GM23338 (cell line): ENCODE results near the gene CEP89. TPM values are rescaled to one million over a fixed set of nuclear protein-coding genes. Genes with fewer than 3 reads are reported as not detected.

Source experiments
- ATAC-seq: fragments of 200-7000 bp; cut with Tn5 transposase; 3 replicates; pipeline ENCODE4 v1.9.1; 2020
- DNase-seq: peaks from one replicate; pipeline ENCODE4 v3.0.0-alpha.2; 2015; ENCODE audit warnings: low spot score
- H2AFZ ChIP-seq: fragments of 200-600 bp; sonication (generic); 2 replicates; pipeline ENCODE4 v1.8.0; 2016; ENCODE audit warnings: antibody characterized with exemption, mild to moderate bottlenecking, moderate library complexity
- H3F3A ChIP-seq: fragments of 200-600 bp; sonication (generic); replicated peaks from 2 replicates; pipeline ENCODE4 v1.8.0; 2017; ENCODE audit warnings: antibody characterized with exemption, mixed run types, low read depth
- H3K27ac ChIP-seq: fragments of 200-600 bp; sonication (generic); 2 replicates; pipeline ENCODE4 v1.6.1; 2016; ENCODE audit warnings: low read depth
- H3K27me3 ChIP-seq: fragments of 200-600 bp; sonication (generic); 2 replicates; pipeline ENCODE4 v1.8.0; 2016; ENCODE audit warnings: mild to moderate bottlenecking, mixed run types, moderate library complexity; ENCODE audit not compliant: insufficient read depth
- H3K36me3 ChIP-seq: fragments of 200-600 bp; sonication (generic); 2 replicates; pipeline ENCODE4 v1.8.0; 2016; ENCODE audit warnings: mild to moderate bottlenecking; ENCODE audit not compliant: insufficient read depth
- H3K4me1 ChIP-seq: fragments of 200-600 bp; sonication (generic); 2 replicates; pipeline ENCODE4 v1.8.0; 2016; ENCODE audit warnings: mild to moderate bottlenecking, moderate library complexity; ENCODE audit not compliant: insufficient read depth
- H3K4me2 ChIP-seq: fragments of 200-600 bp; sonication (generic); 2 replicates; pipeline ENCODE4 v1.7.1; 2017; ENCODE audit warnings: mixed run types
- H3K4me3 ChIP-seq: fragments of 200-600 bp; sonication (generic); 2 replicates; pipeline ENCODE4 v1.6.1; 2016; ENCODE audit warnings: mixed run types
- H3K79me2 ChIP-seq: fragments of 200-600 bp; sonication (generic); replicated peaks from 2 replicates; pipeline ENCODE4 v1.8.0; 2017; ENCODE audit warnings: mild to moderate bottlenecking; ENCODE audit not compliant: insufficient read depth
- H3K9me2 ChIP-seq: fragments of 200-600 bp; sonication (generic); 2 replicates; pipeline ENCODE4 v1.8.0; 2017; ENCODE audit not compliant: insufficient read depth
- H4K20me1 ChIP-seq: fragments of 200-600 bp; sonication (generic); replicated peaks from 2 replicates; pipeline ENCODE4 v1.8.0; 2017; ENCODE audit warnings: mild to moderate bottlenecking; ENCODE audit not compliant: insufficient read depth
- H3K27ac Mint-ChIP-seq: 2 replicates; pipeline ENCODE4 v1.8.0; 2020; ENCODE audit warnings: inconsistent platforms, mild to moderate bottlenecking, moderate library complexity, mixed read lengths
- H3K27me3 Mint-ChIP-seq: 3 replicates; pipeline ENCODE4 v1.8.0; 2022; ENCODE audit warnings: low read depth, mild to moderate bottlenecking, moderate library complexity, mixed read lengths, inconsistent platforms; ENCODE audit not compliant: insufficient read depth, poor library complexity
- H3K36me3 Mint-ChIP-seq: 3 replicates; pipeline ENCODE4 v1.8.0; 2021; ENCODE audit warnings: low read depth, mild to moderate bottlenecking, inconsistent platforms, moderate library complexity, mixed read lengths
- H3K4me1 Mint-ChIP-seq: 3 replicates; pipeline ENCODE4 v1.8.0; 2020; ENCODE audit warnings: mild to moderate bottlenecking, inconsistent platforms, mixed read lengths
- H3K4me3 Mint-ChIP-seq: 3 replicates; pipeline ENCODE4 v1.8.0; 2021; ENCODE audit warnings: moderate library complexity, mild to moderate bottlenecking, inconsistent platforms, mixed read lengths
- H3K9me3 Mint-ChIP-seq: 3 replicates; pipeline ENCODE4 v1.8.0; 2020; ENCODE audit warnings: moderate library complexity, mild to moderate bottlenecking, inconsistent platforms, mixed read lengths
- CREB1 ChIP-seq: fragments of 250-450 bp; sonication (Bioruptor Pico); IDR thresholded peaks from 2 replicates; pipeline ENCODE4 v1.5.0; 2020; ENCODE audit warnings: low read depth, mild to moderate bottlenecking, moderate library complexity
- EZH2 ChIP-seq: fragments of 200-600 bp; sonication (generic); IDR thresholded peaks from one replicate; pipeline ENCODE4 v1.8.0; 2017; ENCODE audit warnings: antibody characterized with exemption, mild to moderate bottlenecking, low read depth; ENCODE audit not compliant: unreplicated experiment
- EZH2phosphoT487 ChIP-seq: fragments of 200-600 bp; sonication (generic); IDR thresholded peaks from one replicate; pipeline ENCODE4 v1.8.1; 2018; ENCODE audit warnings: antibody characterized with exemption; ENCODE audit not compliant: unreplicated experiment
- JUNB ChIP-seq: IDR thresholded peaks from one replicate; pipeline ENCODE4 v1.6.1; 2016; ENCODE audit warnings: antibody characterized with exemption; ENCODE audit not compliant: unreplicated experiment
- NANOG ChIP-seq: IDR thresholded peaks from 2 replicates; pipeline ENCODE4 v1.6.1; 2016; ENCODE audit warnings: antibody characterized with exemption, borderline replicate concordance
- POLR2AphosphoS5 ChIP-seq: IDR thresholded peaks from 2 replicates; pipeline ENCODE4 v1.6.1; 2016; ENCODE audit warnings: antibody characterized with exemption, low read depth
- STAT1 ChIP-seq: IDR thresholded peaks from one replicate; pipeline ENCODE4 v1.6.1; 2016; ENCODE audit warnings: antibody characterized with exemption; ENCODE audit not compliant: unreplicated experiment
- ZNF114 ChIP-seq: fragments of 250-450 bp; sonication (Bioruptor Pico); IDR thresholded peaks from 2 replicates; pipeline ENCODE4 v1.5.0; 2020; ENCODE audit warnings: mild to moderate bottlenecking, moderate library complexity
- ZNF331 ChIP-seq: fragments of 250-450 bp; sonication (Bioruptor Pico); IDR thresholded peaks from 2 replicates; pipeline ENCODE4 v1.5.0; 2020; ENCODE audit warnings: low read depth, mild to moderate bottlenecking, moderate library complexity
- polyA plus RNA-seq: library from polyadenylated mRNA; unstranded; fragments of >200 nt; fragmentation: Nextera tagmentation; extraction: Ambion mirVana; gene quantifications from 2 replicates; pipeline ENCODE4 v1.2.1, GENCODE V29; 2016
- total RNA-seq: library from RNA; depleted of rRNA; stranded (reverse); fragments of >200 nt; shearing (Covaris generic); gene quantifications from 2 replicates; pipeline ENCODE4 v1.2.3, GENCODE V29; 2014
- TF ChIP-seq, protein P1 (sequence below): fragments of 250-450 bp; sonication (Bioruptor Pico); IDR thresholded peaks from 2 replicates; pipeline ENCODE4 v1.5.0; 2020; ENCODE audit warnings: mild to moderate bottlenecking, moderate library complexity
- TF ChIP-seq, protein P2 (sequence below), 2 experiments: fragments of 200-600 bp in 1 of 2; sonication (generic) in 1 of 2; conservative IDR thresholded peaks; 2 replicates each; pipeline versions ENCODE4 v1.5.1 to v1.6.1; 2016 to 2017; ENCODE audit warnings: antibody characterized with exemption in 2 of 2, low read depth in 2 of 2, mild to moderate bottlenecking in 2 of 2, moderate library complexity in 1 of 2
- TF ChIP-seq, protein P3 (sequence below): IDR thresholded peaks from 2 replicates; pipeline ENCODE4 v1.6.1; 2016; ENCODE audit warnings: antibody characterized with exemption
- TF ChIP-seq, protein P4 (sequence below): IDR thresholded peaks from one replicate; pipeline ENCODE4 v1.6.1; 2018; ENCODE audit warnings: antibody characterized with exemption; ENCODE audit not compliant: unreplicated experiment

The CEP89 gene
- total and polyA plus RNA-seq, 2 experiments from 2014 or later, result 13.4 to 17.5 TPM

DNA sequence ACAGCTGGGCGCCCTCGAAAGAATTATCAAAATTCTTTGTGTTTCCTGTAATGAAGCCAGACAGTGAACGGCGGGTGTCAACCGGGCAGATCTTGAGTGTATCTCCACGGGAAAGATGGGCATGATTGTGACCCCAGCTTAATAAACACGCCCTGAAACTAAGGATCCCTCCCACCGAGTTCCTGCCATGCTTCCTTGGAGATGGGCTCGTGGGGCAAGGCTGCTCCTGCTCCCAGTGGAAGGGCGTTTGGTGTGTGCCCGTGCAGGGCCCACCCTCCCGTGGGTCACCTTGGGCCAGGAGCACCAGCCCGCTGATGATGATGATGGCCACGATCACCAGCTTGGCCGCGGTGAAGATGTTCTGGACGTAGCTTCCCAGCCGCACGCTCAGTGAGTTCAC lies 109.6 kb downstream of the CEP89 start:
- Histone ChIP-seq H3K9me2 (no peaks in the 10 kb centered on the region), H4K20me1 (no peaks in the 10 kb centered on the region), H3K4me2 (no peak overlapping the region), H3K36me3 (no peaks in the 10 kb centered on the region), H3K27ac (no peak overlapping the region), H2AFZ (no peak overlapping the region), H3K4me3 (no peak overlapping the region), H3K27me3 (no peaks in the 10 kb centered on the region), H3K4me1 (no peaks in the 10 kb centered on the region), H3K79me2 (no peaks in the 10 kb centered on the region), H3F3A (no peaks in the 10 kb centered on the region)
- DNase-seq (no peak), ATAC-seq (no peak)
- no peak overlapping the region for H3K27ac Mint-ChIP-seq
- H3K36me3 Mint-ChIP-seq, result no peaks in the 10 kb centered on the region
- H3K9me3 Mint-ChIP-seq, result no peaks in the 10 kb centered on the region; the same call in 2 of the 3 replicates
- peaks cover 1% of the 10 kb centered on the region for H3K27me3 Mint-ChIP-seq
- H3K4me1 Mint-ChIP-seq, result no peaks in the 10 kb centered on the region
- TF ChIP-seq STAT1 (no peak), EZH2phosphoT487 (no peak), EZH2 (no peak), ZNF114 (CRISPR knock-in tag) (no peak), CREB1 (no peak), POLR2AphosphoS5 (no peak), JUNB (no peak), NANOG (no peak), ZNF331 (CRISPR knock-in tag) (no peak)
- TF ChIP-seq, protein P1, sequence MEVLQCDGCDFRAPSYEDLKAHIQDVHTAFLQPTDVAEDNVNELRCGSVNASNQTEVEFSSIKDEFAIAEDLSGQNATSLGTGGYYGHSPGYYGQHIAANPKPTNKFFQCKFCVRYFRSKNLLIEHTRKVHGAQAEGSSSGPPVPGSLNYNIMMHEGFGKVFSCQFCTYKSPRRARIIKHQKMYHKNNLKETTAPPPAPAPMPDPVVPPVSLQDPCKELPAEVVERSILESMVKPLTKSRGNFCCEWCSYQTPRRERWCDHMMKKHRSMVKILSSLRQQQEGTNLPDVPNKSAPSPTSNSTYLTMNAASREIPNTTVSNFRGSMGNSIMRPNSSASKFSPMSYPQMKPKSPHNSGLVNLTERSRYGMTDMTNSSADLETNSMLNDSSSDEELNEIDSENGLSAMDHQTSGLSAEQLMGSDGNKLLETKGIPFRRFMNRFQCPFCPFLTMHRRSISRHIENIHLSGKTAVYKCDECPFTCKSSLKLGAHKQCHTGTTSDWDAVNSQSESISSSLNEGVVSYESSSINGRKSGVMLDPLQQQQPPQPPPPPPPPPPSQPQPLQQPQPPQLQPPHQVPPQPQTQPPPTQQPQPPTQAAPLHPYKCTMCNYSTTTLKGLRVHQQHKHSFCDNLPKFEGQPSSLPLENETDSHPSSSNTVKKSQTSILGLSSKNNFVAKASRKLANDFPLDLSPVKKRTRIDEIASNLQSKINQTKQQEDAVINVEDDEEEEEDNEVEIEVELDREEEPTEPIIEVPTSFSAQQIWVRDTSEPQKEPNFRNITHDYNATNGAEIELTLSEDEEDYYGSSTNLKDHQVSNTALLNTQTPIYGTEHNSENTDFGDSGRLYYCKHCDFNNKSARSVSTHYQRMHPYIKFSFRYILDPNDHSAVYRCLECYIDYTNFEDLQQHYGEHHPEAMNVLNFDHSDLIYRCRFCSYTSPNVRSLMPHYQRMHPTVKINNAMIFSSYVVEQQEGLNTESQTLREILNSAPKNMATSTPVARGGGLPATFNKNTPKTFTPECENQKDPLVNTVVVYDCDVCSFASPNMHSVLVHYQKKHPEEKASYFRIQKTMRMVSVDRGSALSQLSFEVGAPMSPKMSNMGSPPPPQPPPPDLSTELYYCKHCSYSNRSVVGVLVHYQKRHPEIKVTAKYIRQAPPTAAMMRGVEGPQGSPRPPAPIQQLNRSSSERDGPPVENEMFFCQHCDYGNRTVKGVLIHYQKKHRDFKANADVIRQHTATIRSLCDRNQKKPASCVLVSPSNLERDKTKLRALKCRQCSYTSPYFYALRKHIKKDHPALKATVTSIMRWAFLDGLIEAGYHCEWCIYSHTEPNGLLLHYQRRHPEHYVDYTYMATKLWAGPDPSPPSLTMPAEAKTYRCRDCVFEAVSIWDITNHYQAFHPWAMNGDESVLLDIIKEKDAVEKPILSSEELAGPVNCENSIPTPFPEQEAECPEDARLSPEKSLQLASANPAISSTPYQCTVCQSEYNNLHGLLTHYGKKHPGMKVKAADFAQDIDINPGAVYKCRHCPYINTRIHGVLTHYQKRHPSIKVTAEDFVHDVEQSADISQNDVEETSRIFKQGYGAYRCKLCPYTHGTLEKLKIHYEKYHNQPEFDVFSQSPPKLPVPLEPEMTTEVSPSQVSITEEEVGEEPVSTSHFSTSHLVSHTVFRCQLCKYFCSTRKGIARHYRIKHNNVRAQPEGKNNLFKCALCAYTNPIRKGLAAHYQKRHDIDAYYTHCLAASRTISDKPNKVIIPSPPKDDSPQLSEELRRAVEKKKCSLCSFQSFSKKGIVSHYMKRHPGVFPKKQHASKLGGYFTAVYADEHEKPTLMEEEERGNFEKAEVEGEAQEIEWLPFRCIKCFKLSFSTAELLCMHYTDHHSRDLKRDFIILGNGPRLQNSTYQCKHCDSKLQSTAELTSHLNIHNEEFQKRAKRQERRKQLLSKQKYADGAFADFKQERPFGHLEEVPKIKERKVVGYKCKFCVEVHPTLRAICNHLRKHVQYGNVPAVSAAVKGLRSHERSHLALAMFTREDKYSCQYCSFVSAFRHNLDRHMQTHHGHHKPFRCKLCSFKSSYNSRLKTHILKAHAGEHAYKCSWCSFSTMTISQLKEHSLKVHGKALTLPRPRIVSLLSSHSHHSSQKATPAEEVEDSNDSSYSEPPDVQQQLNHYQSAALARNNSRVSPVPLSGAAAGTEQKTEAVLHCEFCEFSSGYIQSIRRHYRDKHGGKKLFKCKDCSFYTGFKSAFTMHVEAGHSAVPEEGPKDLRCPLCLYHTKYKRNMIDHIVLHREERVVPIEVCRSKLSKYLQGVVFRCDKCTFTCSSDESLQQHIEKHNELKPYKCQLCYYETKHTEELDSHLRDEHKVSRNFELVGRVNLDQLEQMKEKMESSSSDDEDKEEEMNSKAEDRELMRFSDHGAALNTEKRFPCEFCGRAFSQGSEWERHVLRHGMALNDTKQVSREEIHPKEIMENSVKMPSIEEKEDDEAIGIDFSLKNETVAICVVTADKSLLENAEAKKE, result no peak
- TF ChIP-seq, protein P2, sequence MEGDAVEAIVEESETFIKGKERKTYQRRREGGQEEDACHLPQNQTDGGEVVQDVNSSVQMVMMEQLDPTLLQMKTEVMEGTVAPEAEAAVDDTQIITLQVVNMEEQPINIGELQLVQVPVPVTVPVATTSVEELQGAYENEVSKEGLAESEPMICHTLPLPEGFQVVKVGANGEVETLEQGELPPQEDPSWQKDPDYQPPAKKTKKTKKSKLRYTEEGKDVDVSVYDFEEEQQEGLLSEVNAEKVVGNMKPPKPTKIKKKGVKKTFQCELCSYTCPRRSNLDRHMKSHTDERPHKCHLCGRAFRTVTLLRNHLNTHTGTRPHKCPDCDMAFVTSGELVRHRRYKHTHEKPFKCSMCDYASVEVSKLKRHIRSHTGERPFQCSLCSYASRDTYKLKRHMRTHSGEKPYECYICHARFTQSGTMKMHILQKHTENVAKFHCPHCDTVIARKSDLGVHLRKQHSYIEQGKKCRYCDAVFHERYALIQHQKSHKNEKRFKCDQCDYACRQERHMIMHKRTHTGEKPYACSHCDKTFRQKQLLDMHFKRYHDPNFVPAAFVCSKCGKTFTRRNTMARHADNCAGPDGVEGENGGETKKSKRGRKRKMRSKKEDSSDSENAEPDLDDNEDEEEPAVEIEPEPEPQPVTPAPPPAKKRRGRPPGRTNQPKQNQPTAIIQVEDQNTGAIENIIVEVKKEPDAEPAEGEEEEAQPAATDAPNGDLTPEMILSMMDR (conservative IDR thresholded peaks at IDR 0.05; ENCODE audit: low read depth in 2 of 2), result no peak
- TF ChIP-seq, protein P3, sequence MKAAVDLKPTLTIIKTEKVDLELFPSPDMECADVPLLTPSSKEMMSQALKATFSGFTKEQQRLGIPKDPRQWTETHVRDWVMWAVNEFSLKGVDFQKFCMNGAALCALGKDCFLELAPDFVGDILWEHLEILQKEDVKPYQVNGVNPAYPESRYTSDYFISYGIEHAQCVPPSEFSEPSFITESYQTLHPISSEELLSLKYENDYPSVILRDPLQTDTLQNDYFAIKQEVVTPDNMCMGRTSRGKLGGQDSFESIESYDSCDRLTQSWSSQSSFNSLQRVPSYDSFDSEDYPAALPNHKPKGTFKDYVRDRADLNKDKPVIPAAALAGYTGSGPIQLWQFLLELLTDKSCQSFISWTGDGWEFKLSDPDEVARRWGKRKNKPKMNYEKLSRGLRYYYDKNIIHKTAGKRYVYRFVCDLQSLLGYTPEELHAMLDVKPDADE, result no peak
- TF ChIP-seq, protein P4, sequence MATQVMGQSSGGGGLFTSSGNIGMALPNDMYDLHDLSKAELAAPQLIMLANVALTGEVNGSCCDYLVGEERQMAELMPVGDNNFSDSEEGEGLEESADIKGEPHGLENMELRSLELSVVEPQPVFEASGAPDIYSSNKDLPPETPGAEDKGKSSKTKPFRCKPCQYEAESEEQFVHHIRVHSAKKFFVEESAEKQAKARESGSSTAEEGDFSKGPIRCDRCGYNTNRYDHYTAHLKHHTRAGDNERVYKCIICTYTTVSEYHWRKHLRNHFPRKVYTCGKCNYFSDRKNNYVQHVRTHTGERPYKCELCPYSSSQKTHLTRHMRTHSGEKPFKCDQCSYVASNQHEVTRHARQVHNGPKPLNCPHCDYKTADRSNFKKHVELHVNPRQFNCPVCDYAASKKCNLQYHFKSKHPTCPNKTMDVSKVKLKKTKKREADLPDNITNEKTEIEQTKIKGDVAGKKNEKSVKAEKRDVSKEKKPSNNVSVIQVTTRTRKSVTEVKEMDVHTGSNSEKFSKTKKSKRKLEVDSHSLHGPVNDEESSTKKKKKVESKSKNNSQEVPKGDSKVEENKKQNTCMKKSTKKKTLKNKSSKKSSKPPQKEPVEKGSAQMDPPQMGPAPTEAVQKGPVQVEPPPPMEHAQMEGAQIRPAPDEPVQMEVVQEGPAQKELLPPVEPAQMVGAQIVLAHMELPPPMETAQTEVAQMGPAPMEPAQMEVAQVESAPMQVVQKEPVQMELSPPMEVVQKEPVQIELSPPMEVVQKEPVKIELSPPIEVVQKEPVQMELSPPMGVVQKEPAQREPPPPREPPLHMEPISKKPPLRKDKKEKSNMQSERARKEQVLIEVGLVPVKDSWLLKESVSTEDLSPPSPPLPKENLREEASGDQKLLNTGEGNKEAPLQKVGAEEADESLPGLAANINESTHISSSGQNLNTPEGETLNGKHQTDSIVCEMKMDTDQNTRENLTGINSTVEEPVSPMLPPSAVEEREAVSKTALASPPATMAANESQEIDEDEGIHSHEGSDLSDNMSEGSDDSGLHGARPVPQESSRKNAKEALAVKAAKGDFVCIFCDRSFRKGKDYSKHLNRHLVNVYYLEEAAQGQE, result no peak
- no peak overlapping the region for H3K4me3 Mint-ChIP-seq
